ENCODE results near the gene GAB1. TPM values are rescaled to one million over a fixed set of nuclear protein-coding genes. Genes with fewer than 3 reads are reported as not detected.
A peak's percentile ranks its signal among the peaks of the same experiment; 100 is the strongest.

The GAB1 gene
- total RNA-seq, 1 donor from 2014 or later: 63.3 TPM

- no peak for ATAC-seq
- peaks cover 81% of the 10 kb centered on the region for H3K4me1 ChIP-seq
These were observed 50.1 kb downstream of the GAB1 start for GRCh38 chr4:143386812-143387211.

GRCh38 chr4:143389579-143390195 lies 53.0 kb downstream of the GAB1 start:
- Histone ChIP-seq H3K9me3 (no peaks in the 10 kb centered on the region), H3K4me1 (peaks cover 81% of the 10 kb centered on the region), H3K27ac (peak overlapping the region; percentile 38), H3K4me3 (no peak overlapping the region), H3K27me3 (ENCODE audit: low read depth) (no peaks in the 10 kb centered on the region), H3K36me3 (no peaks in the 10 kb centered on the region)
- TF ChIP-seq CTCF (IDR thresholded peaks at IDR 0.05): no peak
- intact Hi-C loops (cut with DNase I): no loop called here
- DNase-seq (no peak), ATAC-seq (peak; percentile 89 to 96)

More at GRCh38 chr4:143386812-143387211, 50.1 kb downstream of the GAB1 start:
- H3K4me3 ChIP-seq: no peak overlapping the region
- H3K36me3 ChIP-seq: no peaks in the 10 kb centered on the region
- no peak for TF ChIP-seq CTCF (IDR thresholded peaks at IDR 0.05)
- DNase-seq: no peak
- no peaks in the 10 kb centered on the region for H3K9me3 ChIP-seq
- H3K27ac ChIP-seq: no peak overlapping the region
- H3K27me3 ChIP-seq (ENCODE audit: low read depth): no peaks in the 10 kb centered on the region
- intact Hi-C loops (cut with DNase I): no loop called here

- no peaks in the 10 kb centered on the region for H3K9me3 ChIP-seq
- H3K27ac ChIP-seq: peak overlapping the region; percentile 38
- ATAC-seq (no peak), DNase-seq (no peak)
- peaks cover 74% of the 10 kb centered on the region for H3K4me1 ChIP-seq
- intact Hi-C loops (cut with DNase I): no loop called here
- H3K4me3 ChIP-seq: no peak overlapping the region
- H3K36me3 ChIP-seq: no peaks in the 10 kb centered on the region
- no peak for TF ChIP-seq CTCF (IDR thresholded peaks at IDR 0.05)
- no peaks in the 10 kb centered on the region for H3K27me3 ChIP-seq (ENCODE audit: low read depth)
These were observed 54.1 kb downstream of the GAB1 start for GRCh38 chr4:143390764-143391163.

GRCh38 chr4:143391261-143391660 lies 54.6 kb downstream of the GAB1 start:
- no peaks in the 10 kb centered on the region for H3K36me3 ChIP-seq
- H3K9me3 ChIP-seq: no peaks in the 10 kb centered on the region
- no peak overlapping the region for H3K4me3 ChIP-seq
- no peak for DNase-seq
- no peak for TF ChIP-seq CTCF (IDR thresholded peaks at IDR 0.05)
- H3K4me1 ChIP-seq: peaks cover 72% of the 10 kb centered on the region
- ATAC-seq: no peak
- no peaks in the 10 kb centered on the region for H3K27me3 ChIP-seq (ENCODE audit: low read depth)
- peak overlapping the region; percentile 38 for H3K27ac ChIP-seq
- intact Hi-C loops (cut with DNase I): no loop called here

- Histone ChIP-seq H3K36me3 (no peaks in the 10 kb centered on the region), H3K9me3 (no peaks in the 10 kb centered on the region), H3K27me3 (ENCODE audit: low read depth) (no peaks in the 10 kb centered on the region), H3K27ac (peak overlapping the region; percentile 25), H3K4me1 (peaks cover 72% of the 10 kb centered on the region), H3K4me3 (no peak overlapping the region)
- no peak for DNase-seq
- no peak for TF ChIP-seq CTCF (IDR thresholded peaks at IDR 0.05)
- intact Hi-C loops (cut with DNase I): no loop called here
- no peak for ATAC-seq
These were observed 55.2 kb downstream of the GAB1 start for GRCh38 chr4:143391895-143392294.

Data from lower lobe of right lung (tissue), 2 donors.